Esophagus muscularis mucosa (tissue), 4 donors: Measurements from ENCODE around the gene ENOX1. TPM values are rescaled to one million over a fixed set of nuclear protein-coding genes. Genes with fewer than 3 reads are reported as not detected.
A peak's percentile ranks its signal among the peaks of the same experiment; 100 is the strongest.

Source experiments
- DNase-seq: peaks from one replicate; pipeline ENCODE4 v3.0.0-alpha.2; 2017; ENCODE audit errors: extremely low spot score
- H3K27ac ChIP-seq, 4 donors: fragments of 200-600 bp; sonication (generic); replicated peaks in 1 of 4; 1 replicate in 3 of 4; 2 replicates in 1 of 4; pipeline ENCODE4 v1.5.1; 2016 to 2019; ENCODE audit warnings: mild to moderate bottlenecking in 1 of 4
- H3K27me3 ChIP-seq, 4 donors: fragments of 200-600 bp; sonication (generic); one replicate each; pipeline versions ENCODE4 v1.5.1 to v1.6.0; 2016 to 2019
- H3K36me3 ChIP-seq, 4 donors: fragments of 200-600 bp; sonication (generic); one replicate each; pipeline ENCODE4 v1.5.1; 2016 to 2019
- H3K4me1 ChIP-seq, 4 donors: fragments of 200-600 bp; sonication (generic); one replicate each; pipeline ENCODE4 v1.5.1; 2016 to 2019
- H3K4me3 ChIP-seq, 4 donors: fragments of 200-600 bp; sonication (generic); 1 replicate in 2 of 4; 2 replicates in 2 of 4; pipeline ENCODE4 v1.5.1; 2016 to 2019; ENCODE audit warnings: mild to moderate bottlenecking in 4 of 4, moderate library complexity in 1 of 4
- H3K9me3 ChIP-seq, 4 donors: fragments of 200-600 bp; sonication (generic); 1 replicate in 3 of 4; 2 replicates in 1 of 4; pipeline ENCODE4 v1.5.1; 2016 to 2019
- EP300 ChIP-seq: sonication (generic); formaldehyde crosslinking; IDR thresholded peaks from one replicate; pipeline ENCODE4 v1.6.1; 2017; ENCODE audit warnings: antibody characterized with exemption
- POLR2A ChIP-seq: fragments of 450-650 bp; IDR thresholded peaks from one replicate; pipeline ENCODE4 v1.6.1; 2017; ENCODE audit warnings: antibody characterized with exemption, moderate library complexity, mild to moderate bottlenecking, low read depth
- POLR2AphosphoS5 ChIP-seq, 2 donors: sonication (generic); formaldehyde crosslinking; IDR thresholded peaks; one replicate each; pipeline ENCODE4 v1.6.1; 2017; ENCODE audit warnings: antibody characterized with exemption in 2 of 2
- WGBS: methylation state at CpG from one replicate; pipeline ENCODE4 v1.1.5; 2018; 5-methylcytosine and 5-hydroxymethylcytosine counted together
- intact Hi-C: fragments of 100-400 bp; cut with DNase I; formaldehyde crosslinking; loops from one replicate; pipeline ENCODE4 v1.15.1; 2023
- total RNA-seq, 4 donors: library from RNA; depleted of rRNA; stranded (reverse); fragments of >200 nt; gene quantifications; one replicate each; pipeline versions ENCODE4 v1.1.0 to v1.2.1, GENCODE V29; 2016
- TF ChIP-seq, protein P1 (sequence below), 3 experiments: fragments of 200-600 bp in 2 of 3; fragments of 450-650 bp in 1 of 3; sonication (generic) in 2 of 3; IDR thresholded peaks; one replicate each; pipeline ENCODE4 v1.5.1; 2017 to 2019; ENCODE audit warnings: antibody characterized with exemption in 3 of 3, mild to moderate bottlenecking in 2 of 3, moderate library complexity in 1 of 3

The ENOX1 gene
- total RNA-seq, 4 donors from 2014 or later, result 9.3 to 14.1 (median 12.4) TPM

DNA sequence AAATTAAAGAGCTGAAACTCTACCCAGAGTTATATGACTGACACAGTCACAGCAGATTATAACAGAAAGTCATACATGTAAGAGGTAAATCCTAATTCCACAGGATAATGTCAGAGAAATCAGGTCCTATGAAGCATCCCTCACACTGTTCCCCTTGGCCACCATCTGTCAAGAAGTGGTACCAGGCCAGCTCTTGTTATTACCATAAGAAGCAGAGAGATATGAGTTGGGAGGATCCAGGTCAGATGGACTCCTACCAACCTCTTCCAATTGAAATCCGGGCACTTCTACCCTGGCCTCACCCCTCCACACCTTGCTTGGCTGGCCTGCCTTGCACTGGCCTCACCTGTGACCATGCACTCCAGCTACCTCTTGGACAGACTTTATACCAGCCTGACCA lies 410.2 kb downstream of the ENOX1 start:
- Histone ChIP-seq H3K4me3 (no peak overlapping the region), H3K9me3 (peaks cover 0 to 10% (median 1%) of the 10 kb centered on the region in 4 donors), H3K27ac (no peak overlapping the region), H3K36me3 (no peaks in the 10 kb centered on the region), H3K4me1 (peaks cover 12 to 55% (median 37%) of the 10 kb centered on the region in 4 donors), H3K27me3 (no peaks in the 10 kb centered on the region)
- intact Hi-C loops, result no loop called here
- no peak for DNase-seq
- 85% methylated on average over 1 of the region's 1 CpG for WGBS
- TF ChIP-seq, protein P1, sequence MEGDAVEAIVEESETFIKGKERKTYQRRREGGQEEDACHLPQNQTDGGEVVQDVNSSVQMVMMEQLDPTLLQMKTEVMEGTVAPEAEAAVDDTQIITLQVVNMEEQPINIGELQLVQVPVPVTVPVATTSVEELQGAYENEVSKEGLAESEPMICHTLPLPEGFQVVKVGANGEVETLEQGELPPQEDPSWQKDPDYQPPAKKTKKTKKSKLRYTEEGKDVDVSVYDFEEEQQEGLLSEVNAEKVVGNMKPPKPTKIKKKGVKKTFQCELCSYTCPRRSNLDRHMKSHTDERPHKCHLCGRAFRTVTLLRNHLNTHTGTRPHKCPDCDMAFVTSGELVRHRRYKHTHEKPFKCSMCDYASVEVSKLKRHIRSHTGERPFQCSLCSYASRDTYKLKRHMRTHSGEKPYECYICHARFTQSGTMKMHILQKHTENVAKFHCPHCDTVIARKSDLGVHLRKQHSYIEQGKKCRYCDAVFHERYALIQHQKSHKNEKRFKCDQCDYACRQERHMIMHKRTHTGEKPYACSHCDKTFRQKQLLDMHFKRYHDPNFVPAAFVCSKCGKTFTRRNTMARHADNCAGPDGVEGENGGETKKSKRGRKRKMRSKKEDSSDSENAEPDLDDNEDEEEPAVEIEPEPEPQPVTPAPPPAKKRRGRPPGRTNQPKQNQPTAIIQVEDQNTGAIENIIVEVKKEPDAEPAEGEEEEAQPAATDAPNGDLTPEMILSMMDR (IDR thresholded peaks at IDR 0.05), result no peak
- TF ChIP-seq EP300 (no peak), POLR2A (no peak), POLR2AphosphoS5 (IDR thresholded peaks at IDR 0.05) (no peak)

DNA sequence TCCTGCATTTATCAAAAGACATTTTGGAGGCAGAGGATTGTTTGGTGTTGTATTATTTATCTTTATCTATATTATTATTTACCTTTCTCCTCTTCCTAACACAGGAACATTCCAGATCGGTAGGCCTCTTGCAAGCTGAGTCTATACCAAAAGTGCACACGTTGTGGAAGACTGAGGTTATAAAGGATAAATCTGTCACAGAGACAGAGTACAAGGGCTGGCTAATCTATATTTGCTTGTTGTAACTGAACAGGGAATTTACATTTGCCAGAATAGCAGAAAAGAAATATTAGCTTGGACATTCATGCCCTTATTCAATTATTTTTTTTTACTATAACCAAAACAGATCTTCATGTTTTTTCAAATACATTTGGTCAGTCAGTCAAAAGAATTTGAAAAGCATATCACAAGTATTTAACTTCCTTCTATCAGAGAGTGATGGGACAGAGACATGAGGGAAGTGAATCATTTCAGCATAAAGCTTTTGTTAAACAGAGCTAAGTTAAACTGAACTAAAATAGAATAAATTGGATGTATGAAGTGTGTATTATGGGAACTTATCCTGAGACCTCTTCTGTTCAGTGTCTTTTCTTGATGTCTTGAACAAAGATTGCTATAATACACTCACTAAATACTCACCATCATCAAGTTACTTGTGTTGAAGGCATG lies 410.8 kb downstream of the ENOX1 start:
- H3K4me3 ChIP-seq, result no peak overlapping the region
- H3K9me3 ChIP-seq, result peaks cover 0 to 10% (median 1%) of the 10 kb centered on the region in 4 donors
- 55% methylated on average over 2 of the region's 2 CpGs for WGBS
- TF ChIP-seq, protein P1 (IDR thresholded peaks at IDR 0.05), result no peak
- TF ChIP-seq POLR2AphosphoS5 (IDR thresholded peaks at IDR 0.05) (no peak), EP300 (no peak)
- DNase-seq, result no peak
- intact Hi-C loops, result no loop called here
- H3K4me1 ChIP-seq, result peaks cover 12 to 59% (median 43%) of the 10 kb centered on the region in 4 donors
- no peaks in the 10 kb centered on the region for H3K27me3 ChIP-seq
- H3K36me3 ChIP-seq, result no peaks in the 10 kb centered on the region
- no peak overlapping the region for H3K27ac ChIP-seq

DNA sequence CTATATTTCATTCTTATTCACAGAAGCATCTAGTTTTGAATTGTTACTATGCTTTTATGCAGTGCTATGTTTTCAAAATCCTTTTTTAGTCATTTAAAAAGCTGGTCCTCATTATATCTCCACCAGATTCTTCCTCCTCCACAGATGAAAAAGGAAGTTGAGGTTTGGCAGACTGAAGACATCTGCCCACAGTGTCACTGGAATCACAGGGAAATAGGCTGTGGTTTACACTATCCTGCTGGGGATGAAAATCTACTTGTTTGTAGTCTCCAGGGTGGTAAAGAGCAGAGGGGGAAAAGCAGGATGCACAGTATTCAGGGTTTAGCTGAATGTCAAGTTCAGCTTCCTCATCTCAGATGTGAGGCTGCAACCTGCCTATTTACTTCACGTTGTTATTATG lies 412.2 kb downstream of the ENOX1 start:
- DNase-seq, result no peak
- 80% methylated on average over 1 of the region's 1 CpG for WGBS
- Histone ChIP-seq H3K27me3 (no peaks in the 10 kb centered on the region), H3K9me3 (peaks cover 0 to 5% (median 0%) of the 10 kb centered on the region in 4 donors), H3K27ac (no peak overlapping the region), H3K4me3 (no peak overlapping the region), H3K4me1 (peaks cover 12 to 63% (median 50%) of the 10 kb centered on the region in 4 donors), H3K36me3 (no peaks in the 10 kb centered on the region)
- TF ChIP-seq, protein P1 (IDR thresholded peaks at IDR 0.05), result no peak
- TF ChIP-seq POLR2A (no peak), EP300 (no peak), POLR2AphosphoS5 (IDR thresholded peaks at IDR 0.05) (no peak)
- intact Hi-C loops, result no loop called here

DNA sequence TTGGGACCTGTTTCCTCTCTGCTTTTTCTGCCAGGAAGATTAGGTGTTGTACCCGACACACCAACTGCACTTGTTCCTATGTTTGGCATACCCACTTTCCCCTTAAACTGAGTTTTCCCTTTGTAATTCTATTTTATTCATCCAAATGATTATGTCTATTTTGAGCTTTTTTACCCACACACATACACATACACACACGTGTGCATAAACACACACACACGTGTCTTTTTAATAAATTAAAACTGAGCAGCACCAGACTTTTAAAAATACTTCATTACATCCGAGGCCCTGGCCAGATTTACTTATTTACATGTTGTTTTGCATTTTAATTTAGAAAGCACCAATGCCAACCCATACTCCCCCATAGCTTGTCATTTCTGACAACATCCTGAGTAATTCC lies 413.4 kb downstream of the ENOX1 start:
- no peak overlapping the region for H3K4me3 ChIP-seq
- peaks cover 14 to 68% (median 52%) of the 10 kb centered on the region in 4 donors for H3K4me1 ChIP-seq
- H3K27ac ChIP-seq, result peak overlapping the region in 3 of 4 donors; percentile 1 to 17 (median 16)
- intact Hi-C loops, result no loop called here
- WGBS, result 70% methylated on average over 4 of the region's 4 CpGs
- H3K9me3 ChIP-seq, result no peaks in the 10 kb centered on the region
- H3K36me3 ChIP-seq, result no peaks in the 10 kb centered on the region
- DNase-seq, result no peak
- TF ChIP-seq, protein P1 (IDR thresholded peaks at IDR 0.05), result no peak
- no peak for TF ChIP-seq POLR2A
- TF ChIP-seq EP300, result no peak
- TF ChIP-seq POLR2AphosphoS5 (IDR thresholded peaks at IDR 0.05), result no peak
- no peaks in the 10 kb centered on the region for H3K27me3 ChIP-seq

DNA sequence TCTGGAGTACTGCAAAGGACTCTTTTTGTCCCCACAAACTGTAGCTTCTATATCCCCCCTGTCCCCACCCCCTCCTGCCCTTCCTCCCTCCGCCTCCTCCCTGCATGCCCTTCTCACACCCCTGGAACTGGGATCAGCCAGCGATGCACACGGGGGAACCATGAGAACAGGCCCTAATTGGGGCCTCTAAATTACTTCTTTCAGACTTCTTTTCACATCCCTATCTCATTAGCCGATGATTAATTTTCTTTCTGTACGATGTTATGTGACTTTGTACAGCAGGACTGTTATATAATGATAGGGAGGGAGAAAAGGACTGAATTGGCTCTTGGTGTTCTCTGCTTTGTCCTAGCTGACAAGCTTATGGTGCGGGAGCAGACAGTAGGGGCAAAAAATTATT lies 415.9 kb downstream of the ENOX1 start:
- Histone ChIP-seq H3K27ac (peak overlapping the region in 1 of 4 donors; percentile 25), H3K4me1 (peaks cover 17 to 64% (median 59%) of the 10 kb centered on the region in 4 donors), H3K4me3 (no peak overlapping the region), H3K27me3 (no peaks in the 10 kb centered on the region), H3K36me3 (no peaks in the 10 kb centered on the region), H3K9me3 (no peaks in the 10 kb centered on the region)
- 85% methylated on average over 6 of the region's 6 CpGs for WGBS
- TF ChIP-seq, protein P1 (IDR thresholded peaks at IDR 0.05), result no peak
- TF ChIP-seq POLR2A (no peak), POLR2AphosphoS5 (IDR thresholded peaks at IDR 0.05) (no peak), EP300 (no peak)
- peak; percentile 45 for DNase-seq
- intact Hi-C loops, result no loop called here
